Suprapubic skin (tissue), 4 donors: ENCODE data around the gene COG8.

Source experiments
- EP300 ChIP-seq: sonication (generic); formaldehyde crosslinking; IDR thresholded peaks from one replicate; pipeline ENCODE4 v1.6.1; 2017; ENCODE audit warnings: antibody characterized with exemption
- POLR2AphosphoS5 ChIP-seq, 3 donors: sonication (generic); formaldehyde crosslinking; IDR thresholded peaks; one replicate each; pipeline ENCODE4 v1.6.1; 2017; ENCODE audit warnings: antibody characterized with exemption in 3 of 3
- TF ChIP-seq, protein P1 (sequence below), 2 donors: fragments of 200-600 bp in 1 of 2; fragments of 450-650 bp in 1 of 2; sonication (generic) in 1 of 2; IDR thresholded peaks; one replicate each; pipeline ENCODE4 v1.5.1; 2016 to 2019; ENCODE audit warnings: antibody characterized with exemption in 2 of 2, mild to moderate bottlenecking in 1 of 2, moderate library complexity in 1 of 2

DNA sequence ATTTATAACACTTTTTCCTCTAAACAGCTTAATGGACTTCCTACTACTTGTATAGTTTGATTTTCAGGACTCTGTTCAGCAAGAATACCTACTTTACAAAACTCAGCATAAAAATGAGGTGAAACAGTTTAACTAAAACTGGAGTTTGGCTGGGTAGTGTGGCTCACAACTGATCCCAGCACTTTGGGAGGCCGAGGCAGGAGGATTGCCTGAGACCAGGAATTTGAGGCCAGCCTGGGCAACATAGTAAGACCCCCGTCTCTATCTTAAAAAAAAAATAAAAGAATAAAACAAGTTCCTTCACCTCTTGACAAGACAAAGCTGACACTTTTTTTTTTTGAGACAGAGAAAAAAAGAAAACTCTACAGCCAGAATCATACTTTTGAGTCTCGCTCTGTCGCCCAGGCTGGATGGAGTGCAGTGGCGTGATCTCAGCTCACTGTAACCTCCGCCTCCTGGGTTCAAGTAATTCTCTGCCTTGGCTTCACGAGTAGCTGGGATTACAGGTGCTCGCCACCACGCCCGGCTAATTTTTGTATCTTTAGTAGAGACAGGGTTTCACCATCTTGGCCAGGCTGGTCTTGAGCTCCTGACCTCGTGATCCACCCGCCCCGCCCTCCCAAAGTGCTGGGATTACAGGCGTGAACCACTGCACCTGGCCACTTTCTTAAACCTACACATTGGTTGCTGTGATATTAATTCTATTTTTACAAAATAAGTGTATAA, 11.6 kb downstream of the COG8 start:
- TF ChIP-seq, protein P1, sequence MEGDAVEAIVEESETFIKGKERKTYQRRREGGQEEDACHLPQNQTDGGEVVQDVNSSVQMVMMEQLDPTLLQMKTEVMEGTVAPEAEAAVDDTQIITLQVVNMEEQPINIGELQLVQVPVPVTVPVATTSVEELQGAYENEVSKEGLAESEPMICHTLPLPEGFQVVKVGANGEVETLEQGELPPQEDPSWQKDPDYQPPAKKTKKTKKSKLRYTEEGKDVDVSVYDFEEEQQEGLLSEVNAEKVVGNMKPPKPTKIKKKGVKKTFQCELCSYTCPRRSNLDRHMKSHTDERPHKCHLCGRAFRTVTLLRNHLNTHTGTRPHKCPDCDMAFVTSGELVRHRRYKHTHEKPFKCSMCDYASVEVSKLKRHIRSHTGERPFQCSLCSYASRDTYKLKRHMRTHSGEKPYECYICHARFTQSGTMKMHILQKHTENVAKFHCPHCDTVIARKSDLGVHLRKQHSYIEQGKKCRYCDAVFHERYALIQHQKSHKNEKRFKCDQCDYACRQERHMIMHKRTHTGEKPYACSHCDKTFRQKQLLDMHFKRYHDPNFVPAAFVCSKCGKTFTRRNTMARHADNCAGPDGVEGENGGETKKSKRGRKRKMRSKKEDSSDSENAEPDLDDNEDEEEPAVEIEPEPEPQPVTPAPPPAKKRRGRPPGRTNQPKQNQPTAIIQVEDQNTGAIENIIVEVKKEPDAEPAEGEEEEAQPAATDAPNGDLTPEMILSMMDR (IDR thresholded peaks at IDR 0.05) = no peak
- no peak for TF ChIP-seq EP300
- no peak for TF ChIP-seq POLR2AphosphoS5 (IDR thresholded peaks at IDR 0.05)
